ENCODE measurements around the gene PTPDC1. TPM values are rescaled to one million over a fixed set of nuclear protein-coding genes. Genes with fewer than 3 reads are reported as not detected.

PTPDC1 gene
- total and polyA plus RNA-seq, 9 of the 15 experiments (the other 6 are each of a cell fraction or from before 2014, with no cell fraction given) = 1.1 to 8.1 (median 5.7) TPM

DNA sequence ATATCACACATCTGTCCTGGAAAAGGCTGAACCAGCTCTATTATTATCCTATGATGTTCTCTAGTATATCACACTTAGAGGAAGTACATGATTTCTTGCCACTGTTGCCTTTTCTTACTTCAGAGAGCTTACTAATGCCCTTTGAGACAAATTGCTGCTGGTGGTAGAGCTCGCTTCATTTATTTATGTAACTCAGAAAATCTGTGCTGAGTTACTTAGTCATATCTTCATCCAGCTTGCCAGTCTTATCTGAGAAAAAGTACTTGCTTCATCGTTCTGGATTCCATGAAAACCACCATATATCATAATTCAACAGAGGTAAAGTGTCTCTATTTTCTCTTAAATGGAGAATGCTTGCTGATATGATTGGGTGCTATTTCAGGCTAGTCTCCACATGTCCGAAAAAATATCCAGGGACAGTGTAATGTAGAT lies 26.6 kb downstream of the PTPDC1 start (continued):
- TF ChIP-seq, protein P1, sequence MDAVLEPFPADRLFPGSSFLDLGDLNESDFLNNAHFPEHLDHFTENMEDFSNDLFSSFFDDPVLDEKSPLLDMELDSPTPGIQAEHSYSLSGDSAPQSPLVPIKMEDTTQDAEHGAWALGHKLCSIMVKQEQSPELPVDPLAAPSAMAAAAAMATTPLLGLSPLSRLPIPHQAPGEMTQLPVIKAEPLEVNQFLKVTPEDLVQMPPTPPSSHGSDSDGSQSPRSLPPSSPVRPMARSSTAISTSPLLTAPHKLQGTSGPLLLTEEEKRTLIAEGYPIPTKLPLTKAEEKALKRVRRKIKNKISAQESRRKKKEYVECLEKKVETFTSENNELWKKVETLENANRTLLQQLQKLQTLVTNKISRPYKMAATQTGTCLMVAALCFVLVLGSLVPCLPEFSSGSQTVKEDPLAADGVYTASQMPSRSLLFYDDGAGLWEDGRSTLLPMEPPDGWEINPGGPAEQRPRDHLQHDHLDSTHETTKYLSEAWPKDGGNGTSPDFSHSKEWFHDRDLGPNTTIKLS (IDR thresholded peaks at IDR 0.05; ENCODE audit: borderline replicate concordance, low read depth) = no peak
- peak; percentile 87 for TF ChIP-seq TAL1 (IDR thresholded peaks at IDR 0.05)
- no peak for TF ChIP-seq XRCC3 (IDR thresholded peaks at IDR 0.05)
- TF ChIP-seq EGR1 (conservative IDR thresholded peaks at IDR 0.05) = no peak
- no peak for TF ChIP-seq PHF20 (IDR thresholded peaks at IDR 0.05; ENCODE audit: partially characterized antibody)
- no peak for TF ChIP-seq ZNF140 (CRISPR knock-in tag; IDR thresholded peaks at IDR 0.05)
- peak; percentile 86; the same call in 1 of the 2 replicates for TF ChIP-seq PML (IDR thresholded peaks at IDR 0.05; ENCODE audit: low read length)
- no peak for TF ChIP-seq DMBX1 (CRISPR knock-in tag; IDR thresholded peaks at IDR 0.05; ENCODE audit: borderline replicate concordance)
- TF ChIP-seq PHF8 (IDR thresholded peaks at IDR 0.05; ENCODE audit: borderline replicate concordance, low read length) = no peak
- no peak for TF ChIP-seq ZFP30 (CRISPR knock-in tag; IDR thresholded peaks at IDR 0.05; ENCODE audit: borderline replicate concordance)
- TF ChIP-seq TEAD1 (CRISPR knock-in tag; IDR thresholded peaks at IDR 0.05) = peak in 1 of 2 experiments; percentile 57; a peak in 1 of 4 replicates
- TF ChIP-seq ARID3B (CRISPR knock-in tag; IDR thresholded peaks at IDR 0.05; ENCODE audit: borderline replicate concordance) = no peak
- peak; percentile 59; the same call in 1 of the 2 replicates for TF ChIP-seq ATF3 (IDR thresholded peaks at IDR 0.05)
- TF ChIP-seq ATF3 (CRISPR knock-in tag; conservative IDR thresholded peaks at IDR 0.05) = no peak
- no peak for TF ChIP-seq KLF13 (tag; IDR thresholded peaks at IDR 0.05; ENCODE audit: borderline replicate concordance, low read depth)
- peak in 1 of 2 experiments; percentile 61; a peak in 3 of 4 replicates for TF ChIP-seq HDAC1 (IDR thresholded peaks at IDR 0.05)
- no peak for TF ChIP-seq FOXP1 (CRISPR knock-in tag; IDR thresholded peaks at IDR 0.05)
- no peak for TF ChIP-seq ZNF146 (CRISPR knock-in tag; IDR thresholded peaks at IDR 0.05; ENCODE audit: unreplicated experiment)
- TF ChIP-seq RCOR1 (IDR thresholded peaks at IDR 0.05; ENCODE audit: borderline replicate concordance in 1 of 2, low read depth in 2 of 2, low read length in 2 of 2) = peak in 1 of 2 experiments; percentile 82; a peak in 2 of 4 replicates
- no peak for TF ChIP-seq BDP1 (IDR thresholded peaks at IDR 0.05; ENCODE audit: insufficient read depth, insufficient read length)
- TF ChIP-seq SRSF7 (optimal IDR thresholded peaks at IDR 0.05; ENCODE audit: low read depth, low read length) = no peak
- TF ChIP-seq MCM2 (IDR thresholded peaks at IDR 0.05; ENCODE audit: low read depth) = no peak
- TF ChIP-seq L3MBTL2 (IDR thresholded peaks at IDR 0.05) = no peak
- peak; percentile 78 to 86 for TF ChIP-seq KDM1A (IDR thresholded peaks at IDR 0.05)
- TF ChIP-seq CBFA2T2 (conservative IDR thresholded peaks at IDR 0.05) = peak; percentile 93
- no peak for TF ChIP-seq ZNF263 (CRISPR knock-in tag; IDR thresholded peaks at IDR 0.05; ENCODE audit: borderline replicate concordance)
- TF ChIP-seq HSF4 (CRISPR knock-in tag; IDR thresholded peaks at IDR 0.05; ENCODE audit: borderline replicate concordance) = no peak
- no peak for TF ChIP-seq ZNF668 (CRISPR knock-in tag; IDR thresholded peaks at IDR 0.05)
- no peak for TF ChIP-seq CAMTA2 (CRISPR knock-in tag; conservative IDR thresholded peaks at IDR 0.05)

Measured in K562 (cell line).